Psoas muscle (tissue), 8 donors: ENCODE results near the gene ZNF831. TPM values are rescaled to one million over a fixed set of nuclear protein-coding genes. Genes with fewer than 3 reads are reported as not detected.

Experiments
- ATAC-seq, 4 donors: fragments of 200-7000 bp; cut with Tn5 transposase; one replicate each; pipeline ENCODE4 v1.9.1; 2020; ENCODE audit warnings: moderate library complexity in 3 of 4, mild to moderate bottlenecking in 2 of 4
- DNase-seq, 2 donors: peaks; one replicate each; pipeline ENCODE4 v3.0.0-alpha.2; 2020
- H3K27ac ChIP-seq: fragments of 200-600 bp; one replicate; pipeline ENCODE4 v1.8.0; 2022
- H3K27me3 ChIP-seq, 3 donors: fragments of 200-600 bp in 1 of 3; one replicate each; pipeline versions ENCODE4 v1.6.1 to v1.8.0; 2013 to 2022; ENCODE audit warnings: low read length in 2 of 3, mild to moderate bottlenecking in 2 of 3, moderate library complexity in 1 of 3; ENCODE audit not compliant: insufficient read depth in 3 of 3
- H3K36me3 ChIP-seq, 2 donors: fragments of 200-600 bp in 1 of 2; one replicate each; pipeline versions ENCODE4 v1.6.1 to v1.8.0; 2013 to 2022; ENCODE audit warnings: low read depth in 1 of 2, mild to moderate bottlenecking in 1 of 2, moderate library complexity in 1 of 2; ENCODE audit not compliant: insufficient read depth in 1 of 2
- H3K4me1 ChIP-seq: fragments of 200-600 bp; one replicate; pipeline ENCODE4 v1.8.0; 2022
- H3K4me3 ChIP-seq: fragments of 200-600 bp; one replicate; pipeline ENCODE4 v1.8.0; 2022; ENCODE audit warnings: mild to moderate bottlenecking
- H3K9me3 ChIP-seq: fragments of 200-600 bp; one replicate; pipeline ENCODE4 v1.8.0; 2022
- WGBS, 3 donors: extraction: QIAGEN DNeasy Blood & Tissue Kit; methylation state at CpG; one replicate each; pipeline versions ENCODE4 v1.1.6 to v1.1.7; 2013; 5-methylcytosine and 5-hydroxymethylcytosine counted together
- intact Hi-C, 2 donors: fragments of 100-400 bp; cut with DNase I; formaldehyde crosslinking; loops; one replicate each; pipeline versions ENCODE4 v1.11.0 to v1.14.2; 2022
- polyA plus RNA-seq, 3 donors: library from polyadenylated mRNA; stranded (reverse); fragments of 200-250 nt; gene quantifications; one replicate each; pipeline ENCODE4 v1.2.3, GENCODE V29; 2013
- total RNA-seq, 4 donors: library from RNA; stranded (reverse); fragmentation: NEBNext Ultra II Directional in 2 of 4; extraction: Animal tissue kit (Norgen Biotek cat#: 25700) in 2 of 4; gene quantifications; one replicate each; pipeline versions ENCODE4 v1.2.1 to v1.2.4, GENCODE V29; 2021 to 2023
- TF ChIP-seq, protein P1 (sequence below): fragments of 200-600 bp; IDR thresholded peaks from one replicate; pipeline ENCODE4 v1.8.0; 2022; ENCODE audit warnings: antibody characterized with exemption
- donor health status: healthy with polysubstance abuse.
- donor health status: DM: no; HTN: no; CAD: no; lungs with moderate emphysema.
- donor health status: Bipolar disorder and iron deficiency.
- donor health status: healthy.
- donor health status: DM: yes; HTN: yes; CAD: no.
- donor health status: DM: no; HTN: no; CAD: no.
- donor health status: DM: no; HTN: no; CAD: no.
- donor health status: DM: yes; HTN: yes; CAD: no.

Gene ZNF831
- total and polyA plus RNA-seq, 7 donors, result 0.01 to 0.08 (median 0.03) TPM; not detected in 1

DNA sequence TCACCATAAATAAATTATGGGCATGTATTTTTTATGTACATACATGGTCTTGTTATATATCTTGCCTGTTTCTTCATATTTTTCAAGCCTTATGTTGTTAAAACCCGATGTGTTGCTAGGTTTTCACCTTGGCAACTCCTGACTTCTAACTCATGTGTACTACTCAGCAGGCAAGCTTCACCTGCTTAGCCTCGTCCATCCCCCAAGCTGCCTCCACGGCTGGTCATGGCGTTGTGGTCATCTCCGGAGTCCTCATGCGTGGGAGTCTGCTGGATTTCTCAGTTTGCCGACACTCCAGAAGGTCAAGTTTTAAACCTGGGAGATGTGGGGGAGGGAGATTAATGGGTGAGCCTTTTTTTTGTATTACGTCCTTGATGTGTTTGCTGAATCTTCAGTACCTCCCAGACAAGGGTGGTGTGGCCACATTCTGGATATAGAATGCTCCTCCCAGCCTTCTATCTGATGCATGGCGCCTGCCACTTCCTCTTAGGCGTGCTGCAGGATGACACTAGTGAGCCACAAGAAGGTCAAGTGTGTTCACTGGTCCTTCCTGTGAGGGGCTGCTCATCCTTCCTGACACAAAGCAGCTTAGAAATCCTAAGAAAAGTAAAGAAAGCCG lies 110.2 kb downstream of the ZNF831 start:
- no peaks in the 10 kb centered on the region for H3K9me3 ChIP-seq
- intact Hi-C loops, result no loop called here
- peaks cover 0 to 38% (median 6%) of the 10 kb centered on the region in 3 donors for H3K27me3 ChIP-seq
- TF ChIP-seq, protein P1, sequence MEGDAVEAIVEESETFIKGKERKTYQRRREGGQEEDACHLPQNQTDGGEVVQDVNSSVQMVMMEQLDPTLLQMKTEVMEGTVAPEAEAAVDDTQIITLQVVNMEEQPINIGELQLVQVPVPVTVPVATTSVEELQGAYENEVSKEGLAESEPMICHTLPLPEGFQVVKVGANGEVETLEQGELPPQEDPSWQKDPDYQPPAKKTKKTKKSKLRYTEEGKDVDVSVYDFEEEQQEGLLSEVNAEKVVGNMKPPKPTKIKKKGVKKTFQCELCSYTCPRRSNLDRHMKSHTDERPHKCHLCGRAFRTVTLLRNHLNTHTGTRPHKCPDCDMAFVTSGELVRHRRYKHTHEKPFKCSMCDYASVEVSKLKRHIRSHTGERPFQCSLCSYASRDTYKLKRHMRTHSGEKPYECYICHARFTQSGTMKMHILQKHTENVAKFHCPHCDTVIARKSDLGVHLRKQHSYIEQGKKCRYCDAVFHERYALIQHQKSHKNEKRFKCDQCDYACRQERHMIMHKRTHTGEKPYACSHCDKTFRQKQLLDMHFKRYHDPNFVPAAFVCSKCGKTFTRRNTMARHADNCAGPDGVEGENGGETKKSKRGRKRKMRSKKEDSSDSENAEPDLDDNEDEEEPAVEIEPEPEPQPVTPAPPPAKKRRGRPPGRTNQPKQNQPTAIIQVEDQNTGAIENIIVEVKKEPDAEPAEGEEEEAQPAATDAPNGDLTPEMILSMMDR, result no peak
- no peak overlapping the region for H3K27ac ChIP-seq
- H3K36me3 ChIP-seq, result no peaks in the 10 kb centered on the region
- no peak for DNase-seq
- no peaks in the 10 kb centered on the region for H3K4me1 ChIP-seq
- no peak overlapping the region for H3K4me3 ChIP-seq
- WGBS, 3 donors, result 72 to 78% (median 78%) methylated on average over 11 of the region's 11 CpGs
- no peak for ATAC-seq

DNA sequence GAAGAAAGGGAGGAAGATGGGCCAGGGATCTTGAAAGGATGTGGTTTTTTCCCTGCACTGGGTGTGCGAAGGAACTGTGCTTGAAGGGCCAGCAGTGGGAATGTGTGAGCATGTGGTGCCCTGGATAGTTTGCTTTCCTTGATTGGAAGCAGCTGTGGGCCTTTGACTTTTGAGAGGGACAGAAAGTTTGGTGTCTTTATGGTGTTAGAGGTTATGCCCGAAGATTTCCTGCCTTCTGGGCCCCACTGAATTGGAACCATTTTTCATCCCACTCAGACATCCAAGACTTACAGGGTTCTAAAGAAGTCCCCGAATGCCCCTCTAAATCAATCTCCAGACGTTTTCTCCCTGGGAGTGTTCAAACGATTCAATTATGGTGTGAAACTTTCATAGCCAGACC lies 113.3 kb downstream of the ZNF831 start:
- DNase-seq (no peak), ATAC-seq (no peak)
- Histone ChIP-seq H3K4me1 (no peaks in the 10 kb centered on the region), H3K36me3 (no peaks in the 10 kb centered on the region), H3K27me3 (peaks cover 0 to 30% (median 4%) of the 10 kb centered on the region in 3 donors), H3K9me3 (no peaks in the 10 kb centered on the region), H3K4me3 (no peak overlapping the region), H3K27ac (no peak overlapping the region)
- WGBS, 3 donors, result 42 to 46% (median 44%) methylated on average over 5 of the region's 5 CpGs
- intact Hi-C loops, result no loop called here
- TF ChIP-seq, protein P1, result no peak

DNA sequence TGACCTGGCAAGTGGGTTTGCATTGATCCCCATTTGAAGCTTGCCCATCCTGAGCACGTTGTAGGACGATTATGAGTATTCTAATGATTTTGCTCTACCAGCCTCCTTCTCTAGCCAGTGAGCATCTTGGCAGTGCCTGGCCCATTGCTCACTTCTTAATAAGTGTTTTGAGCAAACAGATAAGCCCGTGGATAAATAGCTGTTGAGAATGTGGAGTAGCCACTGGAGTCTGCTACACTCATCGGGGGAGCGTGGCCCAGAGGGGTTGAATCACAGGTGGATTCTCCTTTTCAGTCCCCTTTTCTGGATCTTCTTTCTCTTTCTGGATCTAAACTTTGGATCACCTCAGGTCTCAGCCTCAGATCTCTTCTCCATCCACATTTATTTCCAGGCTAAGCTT lies 120.8 kb downstream of the ZNF831 start:
- Histone ChIP-seq H3K4me1 (no peaks in the 10 kb centered on the region), H3K27me3 (no peaks in the 10 kb centered on the region), H3K36me3 (no peaks in the 10 kb centered on the region), H3K27ac (no peak overlapping the region), H3K9me3 (no peaks in the 10 kb centered on the region), H3K4me3 (no peak overlapping the region)
- DNase-seq (no peak), ATAC-seq (no peak)
- 66 to 71% (median 69%) methylated on average over 5 of the region's 5 CpGs for WGBS, 3 donors
- intact Hi-C loops, result no loop called here
- TF ChIP-seq, protein P1, result no peak

DNA sequence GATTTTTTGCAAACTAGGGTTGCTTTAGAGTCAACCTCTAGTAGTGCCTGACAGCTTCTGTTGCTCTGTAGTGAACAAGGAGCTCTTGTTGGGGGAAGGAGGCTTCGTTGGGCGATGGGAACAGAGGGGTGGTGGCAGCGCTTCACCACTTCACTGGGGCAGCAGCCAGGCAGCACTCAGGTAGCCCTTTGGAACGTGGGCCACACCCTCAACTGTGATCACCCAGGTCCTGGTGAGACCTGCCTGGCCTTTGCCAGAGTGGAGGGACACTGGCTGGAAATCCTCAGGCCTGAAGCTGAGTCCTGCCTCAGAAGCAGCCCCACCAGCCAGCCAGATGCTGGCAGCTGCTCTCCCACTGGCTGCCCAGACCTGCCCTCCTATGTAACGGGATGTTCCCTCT lies 126.4 kb downstream of the ZNF831 start:
- TF ChIP-seq, protein P1, result no peak
- 79 to 83% (median 83%) methylated on average over 5 of the region's 5 CpGs for WGBS, 3 donors
- Histone ChIP-seq H3K36me3 (no peaks in the 10 kb centered on the region), H3K4me3 (no peak overlapping the region), H3K4me1 (no peaks in the 10 kb centered on the region), H3K27me3 (peaks cover 0 to 4% (median 2%) of the 10 kb centered on the region in 3 donors), H3K27ac (no peak overlapping the region), H3K9me3 (no peaks in the 10 kb centered on the region)
- DNase-seq (no peak), ATAC-seq (no peak)
- intact Hi-C loops, result no loop called here
